K562 (cell line): ENCODE measurements around the gene STXBP6. TPM values are rescaled to one million over a fixed set of nuclear protein-coding genes. Genes with fewer than 3 reads are reported as not detected.

Experiments used
- ARNT ChIP-seq, 2 experiments: fragments of 450-650 bp; IDR thresholded peaks; 2 replicates each; pipeline ENCODE4 v1.6.1; 2016; ENCODE audit warnings: mild to moderate bottlenecking in 1 of 2
- CC2D1A ChIP-seq: fragments of 450-650 bp; IDR thresholded peaks from 2 replicates; pipeline ENCODE4 v1.6.1; 2017; ENCODE audit warnings: mild to moderate bottlenecking
- KDM2B ChIP-seq: fragments of 250-450 bp; sonication (Bioruptor Pico); IDR thresholded peaks from 2 replicates; pipeline ENCODE4 v1.8.0; 2021; ENCODE audit warnings: mild to moderate bottlenecking, moderate library complexity
- PCBP1 ChIP-seq: fragments of 200-400 bp; formaldehyde crosslinking; IDR thresholded peaks from 2 replicates; pipeline ENCODE4 v1.6.1; 2018; ENCODE audit warnings: mild to moderate bottlenecking, low read depth, low read length; ENCODE audit not compliant: poor library complexity, severe bottlenecking
- ZNF431 ChIP-seq: sonication (generic); formaldehyde crosslinking; IDR thresholded peaks from 2 replicates; pipeline ENCODE4 v1.8.0; 2022; ENCODE audit warnings: mild to moderate bottlenecking, missing genetic modification reagents
- polyA plus RNA-seq, 8 experiments: library from polyadenylated mRNA; depleted of rRNA in 4 of 8; stranded (reverse) in 5 of 8; unstranded in 3 of 8; fragments of >200 nt; fragmentation: Nextera tagmentation in 2 of 8; fragmentation: Illumina TruSeq in 1 of 8; extraction: Ambion mirVana in 2 of 8; extraction: Trizol in 1 of 8; gene quantifications; 2 replicates each; pipeline versions ENCODE4 v1.2.1 to v1.2.3, GENCODE V29; 2011 to 2014; ENCODE audit warnings: inconsistent platforms in 1 of 8, missing spikeins in 1 of 8
- total RNA-seq, 7 experiments: library from RNA; depleted of rRNA in 6 of 7; stranded (reverse); fragments of >200 nt in 6 of 7; fragmentation: Illumina TruSeq in 2 of 7; extraction: Trizol in 2 of 7; gene quantifications; 2 replicates each; pipeline versions ENCODE4 v1.2.1 to v1.2.3, GENCODE V29; 2011 to 2021; ENCODE audit warnings: low replicate concordance in 1 of 7
- TF ChIP-seq, protein P1 (sequence below): fragments of 450-650 bp; IDR thresholded peaks from 2 replicates; pipeline ENCODE4 v1.7.0; 2016; ENCODE audit warnings: borderline replicate concordance
- TF ChIP-seq, protein P2 (sequence below), 2 experiments: IDR thresholded peaks in 1 of 2; conservative IDR thresholded peaks in 1 of 2; 2 replicates each; pipeline ENCODE4 v1.6.1; 2016; ENCODE audit warnings: low read depth in 2 of 2, mild to moderate bottlenecking in 1 of 2, missing compliant biosample characterization in 1 of 2, missing genetic modification characterization in 1 of 2, moderate library complexity in 1 of 2

The STXBP6 gene
- total and polyA plus RNA-seq, 9 of the 15 experiments (the other 6 are each of a cell fraction or from before 2014, with no cell fraction given) = 0.27 to 0.89 (median 0.59) TPM

- TF ChIP-seq, protein P1, sequence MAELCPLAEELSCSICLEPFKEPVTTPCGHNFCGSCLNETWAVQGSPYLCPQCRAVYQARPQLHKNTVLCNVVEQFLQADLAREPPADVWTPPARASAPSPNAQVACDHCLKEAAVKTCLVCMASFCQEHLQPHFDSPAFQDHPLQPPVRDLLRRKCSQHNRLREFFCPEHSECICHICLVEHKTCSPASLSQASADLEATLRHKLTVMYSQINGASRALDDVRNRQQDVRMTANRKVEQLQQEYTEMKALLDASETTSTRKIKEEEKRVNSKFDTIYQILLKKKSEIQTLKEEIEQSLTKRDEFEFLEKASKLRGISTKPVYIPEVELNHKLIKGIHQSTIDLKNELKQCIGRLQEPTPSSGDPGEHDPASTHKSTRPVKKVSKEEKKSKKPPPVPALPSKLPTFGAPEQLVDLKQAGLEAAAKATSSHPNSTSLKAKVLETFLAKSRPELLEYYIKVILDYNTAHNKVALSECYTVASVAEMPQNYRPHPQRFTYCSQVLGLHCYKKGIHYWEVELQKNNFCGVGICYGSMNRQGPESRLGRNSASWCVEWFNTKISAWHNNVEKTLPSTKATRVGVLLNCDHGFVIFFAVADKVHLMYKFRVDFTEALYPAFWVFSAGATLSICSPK = no peak
- TF ChIP-seq KDM2B (CRISPR knock-in tag) (no peak), ARNT (IDR thresholded peaks at IDR 0.05) (no peak), ZNF431 (CRISPR knock-in tag) (no peak), PCBP1 (no peak), CC2D1A (no peak)
- TF ChIP-seq, protein P2, sequence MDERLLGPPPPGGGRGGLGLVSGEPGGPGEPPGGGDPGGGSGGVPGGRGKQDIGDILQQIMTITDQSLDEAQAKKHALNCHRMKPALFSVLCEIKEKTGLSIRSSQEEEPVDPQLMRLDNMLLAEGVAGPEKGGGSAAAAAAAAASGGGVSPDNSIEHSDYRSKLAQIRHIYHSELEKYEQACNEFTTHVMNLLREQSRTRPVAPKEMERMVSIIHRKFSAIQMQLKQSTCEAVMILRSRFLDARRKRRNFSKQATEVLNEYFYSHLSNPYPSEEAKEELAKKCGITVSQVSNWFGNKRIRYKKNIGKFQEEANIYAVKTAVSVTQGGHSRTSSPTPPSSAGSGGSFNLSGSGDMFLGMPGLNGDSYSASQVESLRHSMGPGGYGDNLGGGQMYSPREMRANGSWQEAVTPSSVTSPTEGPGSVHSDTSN (CRISPR knock-in tag; IDR thresholded peaks at IDR 0.05; ENCODE audit: low read depth) = no peak
- TF ChIP-seq, protein P2 (tag; conservative IDR thresholded peaks at IDR 0.05; ENCODE audit: low read depth) = no peak
Observed at GRCh38 chr14:24974591-24975374, 75.2 kb downstream of the STXBP6 start (continued).
